Measurements from ENCODE around the gene CXCR3. TPM values are rescaled to one million over a fixed set of nuclear protein-coding genes. Genes with fewer than 3 reads are reported as not detected.

CXCR3 gene
- total RNA-seq, 1 donor from 2014 or later = 1.6 TPM

DNA sequence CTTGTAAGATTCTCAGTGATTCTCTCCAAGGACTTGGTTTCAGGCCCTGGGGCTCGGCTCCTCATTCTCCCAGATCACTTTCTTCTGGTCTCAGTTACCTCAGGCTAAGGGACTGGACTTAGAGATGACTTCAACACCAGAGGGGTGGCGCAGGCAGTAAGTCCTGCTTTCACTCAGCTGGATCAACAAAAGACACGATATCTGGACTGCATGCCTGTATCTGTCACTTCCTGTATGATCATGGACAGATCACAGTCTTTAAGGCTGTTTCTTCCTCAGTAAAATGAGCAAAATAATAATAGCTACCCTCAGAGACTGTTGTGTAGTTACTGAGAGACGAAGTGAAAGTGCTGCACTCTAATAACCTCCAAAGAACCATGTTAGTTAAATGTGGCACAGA, 19.5 kb upstream of the CXCR3 start:
- Histone ChIP-seq H3K4me1 (no peaks in the 10 kb centered on the region), H3K9me3 (no peaks in the 10 kb centered on the region), H3K27me3 (no peaks in the 10 kb centered on the region), H3K4me3 (no peak overlapping the region), H3K27ac (no peak overlapping the region), H3K36me3 (no peaks in the 10 kb centered on the region)
- intact Hi-C loops (cut with DNase I) = no loop called here
- TF ChIP-seq, protein P1, sequence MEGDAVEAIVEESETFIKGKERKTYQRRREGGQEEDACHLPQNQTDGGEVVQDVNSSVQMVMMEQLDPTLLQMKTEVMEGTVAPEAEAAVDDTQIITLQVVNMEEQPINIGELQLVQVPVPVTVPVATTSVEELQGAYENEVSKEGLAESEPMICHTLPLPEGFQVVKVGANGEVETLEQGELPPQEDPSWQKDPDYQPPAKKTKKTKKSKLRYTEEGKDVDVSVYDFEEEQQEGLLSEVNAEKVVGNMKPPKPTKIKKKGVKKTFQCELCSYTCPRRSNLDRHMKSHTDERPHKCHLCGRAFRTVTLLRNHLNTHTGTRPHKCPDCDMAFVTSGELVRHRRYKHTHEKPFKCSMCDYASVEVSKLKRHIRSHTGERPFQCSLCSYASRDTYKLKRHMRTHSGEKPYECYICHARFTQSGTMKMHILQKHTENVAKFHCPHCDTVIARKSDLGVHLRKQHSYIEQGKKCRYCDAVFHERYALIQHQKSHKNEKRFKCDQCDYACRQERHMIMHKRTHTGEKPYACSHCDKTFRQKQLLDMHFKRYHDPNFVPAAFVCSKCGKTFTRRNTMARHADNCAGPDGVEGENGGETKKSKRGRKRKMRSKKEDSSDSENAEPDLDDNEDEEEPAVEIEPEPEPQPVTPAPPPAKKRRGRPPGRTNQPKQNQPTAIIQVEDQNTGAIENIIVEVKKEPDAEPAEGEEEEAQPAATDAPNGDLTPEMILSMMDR (IDR thresholded peaks at IDR 0.05) = no peak
- DNase-seq (no peak), ATAC-seq (no peak)

DNA sequence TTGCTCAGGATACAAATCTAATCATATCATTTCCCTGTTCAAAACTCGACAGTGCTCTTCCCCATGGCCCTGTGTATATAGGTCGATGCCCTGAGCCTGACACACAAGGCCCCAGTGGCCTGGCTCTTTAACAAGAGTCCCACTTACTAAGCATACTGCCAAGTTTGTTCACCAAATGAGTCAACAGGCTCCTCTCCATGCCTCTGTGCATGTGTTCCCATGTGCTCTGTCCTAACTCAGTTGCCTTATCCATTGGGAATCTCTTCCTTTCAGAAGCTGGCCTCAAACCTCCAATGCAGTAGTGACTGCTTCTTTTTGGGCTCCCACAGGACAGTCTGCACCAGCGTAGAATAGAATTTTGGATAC, 18.9 kb upstream of the CXCR3 start:
- Histone ChIP-seq H3K9me3 (no peaks in the 10 kb centered on the region), H3K27me3 (no peaks in the 10 kb centered on the region), H3K4me3 (no peak overlapping the region), H3K4me1 (no peaks in the 10 kb centered on the region), H3K36me3 (no peaks in the 10 kb centered on the region), H3K27ac (no peak overlapping the region)
- intact Hi-C loops (cut with DNase I) = no loop called here
- TF ChIP-seq, protein P1 (IDR thresholded peaks at IDR 0.05) = no peak
- ATAC-seq = no peak
- no peak for DNase-seq

DNA sequence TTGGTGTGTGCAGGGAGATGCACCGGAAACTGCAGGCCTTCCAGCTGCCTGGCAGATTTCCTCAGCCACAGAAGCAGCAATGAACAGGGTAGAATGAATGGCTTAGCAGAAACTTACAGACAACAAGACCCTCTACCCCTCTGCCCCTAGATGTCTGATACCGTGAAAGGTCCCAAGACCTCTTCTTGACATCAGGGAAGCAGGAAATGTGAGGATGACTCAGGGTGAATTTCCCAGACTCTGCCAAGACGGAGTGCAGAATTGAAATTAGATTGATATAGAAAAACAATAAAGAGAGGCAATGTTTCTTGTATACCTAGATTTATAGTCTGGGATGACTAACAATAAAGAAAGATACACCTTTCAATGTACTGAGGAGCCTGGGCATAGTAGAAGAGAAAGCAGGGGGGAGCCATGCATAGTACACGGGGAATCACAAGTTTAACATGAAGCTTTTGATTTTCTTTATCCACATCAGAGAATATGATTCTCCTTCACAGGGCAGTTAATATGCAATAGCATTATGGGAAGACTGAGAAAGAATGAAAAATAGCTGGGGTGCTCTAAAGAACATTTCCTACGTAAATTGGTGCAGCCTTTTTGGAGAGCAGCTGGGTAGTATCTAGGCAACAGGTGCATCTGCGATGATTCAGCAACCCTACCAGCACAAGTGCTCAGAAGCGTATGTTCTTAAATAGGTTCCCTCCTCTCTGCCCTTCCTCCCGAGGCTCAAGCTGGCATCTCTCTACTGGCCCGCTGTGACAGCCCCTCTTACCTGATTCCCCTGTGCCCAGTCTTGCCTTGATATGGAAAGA, 18.3 kb upstream of the CXCR3 start:
- intact Hi-C loops (cut with DNase I) = no loop called here
- Histone ChIP-seq H3K27ac (no peak overlapping the region), H3K36me3 (no peaks in the 10 kb centered on the region), H3K4me3 (no peak overlapping the region), H3K9me3 (no peaks in the 10 kb centered on the region), H3K27me3 (no peaks in the 10 kb centered on the region), H3K4me1 (no peaks in the 10 kb centered on the region)
- DNase-seq = no peak
- ATAC-seq = no peak
- TF ChIP-seq, protein P1 (IDR thresholded peaks at IDR 0.05) = no peak

DNA sequence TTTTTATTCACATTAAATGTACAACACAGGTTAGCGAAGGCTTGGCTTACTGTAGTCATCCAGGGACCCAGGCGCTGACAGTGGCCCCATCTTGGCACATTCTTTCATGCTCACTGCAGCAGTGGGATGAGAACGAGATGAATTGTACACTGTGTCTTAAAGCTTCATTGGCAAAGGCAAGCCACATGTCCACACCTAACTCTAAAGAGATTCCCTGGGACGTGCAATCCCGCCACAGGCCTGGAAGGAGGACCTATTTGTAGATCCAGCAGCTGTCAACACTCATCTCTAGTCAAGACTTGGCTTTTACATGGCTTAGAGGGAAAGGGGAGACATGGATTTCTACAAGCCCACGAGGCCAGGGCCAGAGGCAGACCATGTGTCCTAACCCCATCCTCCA, 16.1 kb upstream of the CXCR3 start:
- H3K4me3 ChIP-seq = no peak overlapping the region
- intact Hi-C loops (cut with DNase I) = no loop called here
- no peak overlapping the region for H3K27ac ChIP-seq
- no peaks in the 10 kb centered on the region for H3K27me3 ChIP-seq
- TF ChIP-seq, protein P1 (IDR thresholded peaks at IDR 0.05) = no peak
- no peaks in the 10 kb centered on the region for H3K36me3 ChIP-seq
- H3K4me1 ChIP-seq = no peaks in the 10 kb centered on the region
- DNase-seq (no peak), ATAC-seq (no peak)
- H3K9me3 ChIP-seq = no peaks in the 10 kb centered on the region

DNA sequence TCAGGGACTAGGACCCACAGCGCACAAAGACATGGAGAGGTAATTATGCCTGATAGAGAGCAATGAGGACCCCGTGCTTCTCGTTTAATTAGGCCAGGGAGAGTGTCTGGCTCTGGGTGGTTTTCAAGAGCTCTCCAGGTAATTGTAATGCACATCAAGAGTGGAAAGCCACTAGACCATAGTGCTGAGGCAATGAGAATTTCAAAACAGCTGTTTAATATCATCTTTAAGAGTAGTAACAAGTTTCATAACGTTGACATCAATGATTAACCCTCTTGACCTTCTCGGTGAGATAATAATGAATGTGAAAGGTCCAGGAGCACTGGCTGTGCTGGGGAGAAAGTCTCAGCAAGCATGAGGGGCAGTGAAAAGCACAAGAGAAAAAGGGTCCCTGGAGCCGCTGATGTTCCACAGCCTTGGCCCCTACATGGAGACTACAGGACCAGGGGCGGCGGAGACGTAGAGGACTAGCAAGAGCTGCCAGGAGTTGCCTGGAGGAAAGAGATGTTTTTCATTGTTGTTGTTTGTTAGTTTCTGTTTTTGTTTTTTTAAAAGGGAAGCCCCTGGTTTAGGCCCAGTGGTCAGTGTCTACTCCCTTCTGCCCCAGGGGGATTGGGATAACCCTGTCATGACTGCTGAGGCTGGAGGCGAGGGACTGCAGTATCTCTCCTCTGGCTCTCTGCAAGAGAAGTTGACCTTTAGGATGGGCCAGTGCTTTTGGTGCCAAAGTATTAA, 14.8 kb upstream of the CXCR3 start:
- no peaks in the 10 kb centered on the region for H3K36me3 ChIP-seq
- no peaks in the 10 kb centered on the region for H3K27me3 ChIP-seq
- peak; percentile 40 for ATAC-seq
- H3K27ac ChIP-seq = no peak overlapping the region
- TF ChIP-seq, protein P1 (IDR thresholded peaks at IDR 0.05) = no peak
- H3K9me3 ChIP-seq = no peaks in the 10 kb centered on the region
- no peak for DNase-seq
- H3K4me1 ChIP-seq = no peaks in the 10 kb centered on the region
- intact Hi-C loops (cut with DNase I) = no loop called here
- H3K4me3 ChIP-seq = no peak overlapping the region
